Mammary epithelial cell (primary cell): ENCODE measurements around the gene PHRF1.

ENCODE experiments used
- CTCF ChIP-seq, 2 donors: IDR thresholded peaks in 1 of 2; conservative IDR thresholded peaks in 1 of 2; 2 replicates each; pipeline ENCODE4 v1.5.1; 2011 to 2012; ENCODE audit warnings: inconsistent platforms in 2 of 2, low read length in 2 of 2, mild to moderate bottlenecking in 2 of 2, control low read depth in 1 of 2, low read depth in 1 of 2; ENCODE audit not compliant: insufficient read depth in 1 of 2; ENCODE audit errors: extremely low read depth in 1 of 2
- EZH2 ChIP-seq: IDR thresholded peaks from 2 replicates; pipeline ENCODE4 v1.6.1; 2012; ENCODE audit warnings: low read length, inconsistent platforms, borderline replicate concordance

- TF ChIP-seq CTCF (conservative IDR thresholded peaks at IDR 0.05 in 1 of 2, IDR thresholded peaks at IDR 0.05 in 1 of 2; ENCODE audit: extremely low read depth in 1 of 2, insufficient read depth in 1 of 2, low read depth in 1 of 2, low read length in 2 of 2) (no peak), EZH2 (no peak)
Observed at GRCh38 chr11:616320-617198, 40.3 kb downstream of the PHRF1 start.
